Measurements from ENCODE around the gene SMYD5.
"Not testable (repeated sequence)": the region's sequence is repeated elsewhere in the genome, so short reads cannot be mapped to it uniquely, and the experiment has no call there.

The SMYD5 gene

DNA sequence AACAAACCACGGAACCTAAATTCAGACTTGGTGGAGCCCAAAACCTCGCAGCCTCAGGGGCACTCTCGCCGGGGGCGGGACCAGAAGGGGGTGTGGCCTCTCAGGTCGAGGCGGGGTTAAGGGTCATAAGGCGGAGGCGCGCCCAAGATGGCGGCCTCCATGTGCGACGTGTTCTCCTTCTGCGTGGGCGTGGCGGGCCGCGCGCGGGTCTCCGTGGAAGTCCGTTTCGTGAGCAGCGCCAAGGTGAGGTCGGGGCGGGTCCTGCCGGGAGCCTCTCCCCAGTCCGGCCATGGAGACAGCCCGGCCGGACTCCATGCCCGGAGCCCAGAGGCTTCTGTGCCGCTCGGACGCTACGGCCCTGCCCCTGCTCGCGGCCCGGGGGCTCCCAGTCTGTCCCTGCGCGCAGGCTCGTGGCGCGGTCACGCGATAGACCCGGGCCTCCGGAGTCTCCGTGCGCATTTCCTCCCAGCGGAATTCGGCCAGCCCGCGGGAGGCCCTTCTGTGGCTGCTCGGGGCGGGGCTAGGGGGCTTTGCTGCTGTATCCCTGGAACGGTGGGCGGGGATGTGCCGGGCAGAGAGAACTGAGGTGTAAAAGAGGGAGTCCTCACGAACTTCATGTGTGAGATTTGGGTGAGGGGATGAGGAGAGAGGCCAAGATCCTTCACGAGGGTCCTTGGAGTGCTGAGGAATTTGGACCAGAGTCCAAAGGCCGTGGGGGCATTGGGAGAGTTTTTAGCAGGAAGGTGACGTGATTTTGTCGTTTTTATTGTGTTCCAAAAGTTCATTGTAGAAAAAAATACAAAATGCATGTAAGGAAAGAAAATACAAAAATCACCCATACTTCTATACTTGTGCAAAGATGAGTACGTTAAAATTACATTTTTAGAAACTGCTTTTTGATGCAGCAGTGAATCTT is at the start of gene SMYD5:
Gene SMYD5 (plus strand): TSS at position 126 of the 916 bp plus-strand sequence. CDS start 22 bp downstream, at position 148.
- DNase-seq = peak; percentile 58

DNA sequence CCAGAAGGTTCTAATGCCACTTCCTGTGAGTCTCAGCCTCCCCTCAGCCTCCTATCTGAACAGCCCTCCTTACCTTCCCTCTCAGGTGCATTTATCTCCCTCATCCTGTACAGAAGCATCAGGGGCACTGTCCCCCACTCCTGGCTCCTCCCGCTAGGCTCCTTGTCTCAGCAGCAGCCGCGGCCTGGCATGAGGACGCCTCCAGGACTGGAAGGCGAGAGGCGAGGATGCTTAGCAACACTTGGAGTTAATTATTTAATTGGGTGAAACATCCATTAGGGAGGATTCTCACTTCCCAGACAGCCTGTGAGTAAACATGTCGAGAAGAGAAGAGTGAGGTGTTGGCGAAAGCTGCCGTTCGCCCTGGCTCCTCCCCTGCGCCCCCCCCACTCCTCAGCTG is 48.1 kb upstream of the SMYD5 start:
- not testable (repeated sequence) for DNase-seq

DNA sequence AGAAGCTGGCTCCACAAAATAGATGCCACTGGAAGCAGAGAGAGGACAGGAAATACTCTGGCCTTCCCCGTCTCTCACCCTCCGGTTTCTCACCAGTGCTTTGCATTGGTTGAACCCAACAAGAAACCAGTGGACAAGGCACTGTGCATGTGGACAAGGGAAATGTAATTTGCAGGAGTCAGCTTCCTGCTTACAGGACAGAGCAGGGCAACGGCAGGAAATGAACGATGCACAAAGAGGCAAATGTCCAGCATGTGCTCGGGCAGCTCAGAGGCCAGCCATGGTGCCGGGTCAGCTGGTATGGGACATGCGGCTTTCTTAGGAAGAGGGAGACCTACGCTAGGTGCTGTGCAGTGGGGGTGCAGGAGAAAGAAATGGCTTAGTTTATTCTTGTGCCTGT is 47.2 kb upstream of the SMYD5 start:
- DNase-seq = not testable (repeated sequence)

DNA sequence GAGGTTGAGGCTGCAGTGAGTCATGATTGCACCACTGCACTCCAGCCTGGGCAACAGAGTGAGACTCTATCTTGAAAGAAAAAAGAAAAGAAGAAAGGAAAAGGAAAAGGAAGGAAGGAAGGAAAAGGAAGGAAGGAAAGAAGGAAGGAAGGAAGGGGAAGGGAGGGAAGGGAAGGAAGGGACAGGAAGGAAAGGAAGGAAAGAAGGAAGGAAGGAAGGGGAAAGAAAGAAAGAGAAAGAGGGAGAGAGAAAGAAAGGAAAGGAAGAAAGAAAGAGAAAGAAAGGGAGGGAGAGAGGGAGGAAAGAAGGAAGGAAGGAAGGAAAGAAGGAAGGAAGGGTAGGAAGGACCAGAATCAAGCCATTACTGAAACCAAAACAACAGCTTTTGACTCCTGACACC is 45.7 kb upstream of the SMYD5 start:
- not testable (repeated sequence) for DNase-seq

DNA sequence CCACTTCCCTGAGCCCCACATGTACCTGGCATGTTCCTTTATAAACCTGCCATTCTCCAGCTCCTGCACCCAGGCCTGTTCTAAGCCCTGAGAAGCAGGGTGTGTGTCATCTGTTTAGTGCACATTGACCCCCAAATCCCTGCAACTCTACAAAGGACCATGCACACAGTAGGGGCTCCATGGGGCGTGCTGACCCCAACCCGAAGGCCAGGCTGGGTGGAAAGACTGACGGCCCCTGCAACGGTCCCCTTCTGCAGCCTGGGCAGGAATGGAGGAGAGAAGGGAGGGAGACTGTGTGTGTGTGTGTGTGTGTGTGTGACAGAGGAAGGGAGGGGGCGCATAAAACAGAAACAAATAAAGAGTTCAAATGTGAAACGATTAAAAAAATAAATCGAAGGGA is 43.7 kb upstream of the SMYD5 start:
- DNase-seq = not testable (repeated sequence)

DNA sequence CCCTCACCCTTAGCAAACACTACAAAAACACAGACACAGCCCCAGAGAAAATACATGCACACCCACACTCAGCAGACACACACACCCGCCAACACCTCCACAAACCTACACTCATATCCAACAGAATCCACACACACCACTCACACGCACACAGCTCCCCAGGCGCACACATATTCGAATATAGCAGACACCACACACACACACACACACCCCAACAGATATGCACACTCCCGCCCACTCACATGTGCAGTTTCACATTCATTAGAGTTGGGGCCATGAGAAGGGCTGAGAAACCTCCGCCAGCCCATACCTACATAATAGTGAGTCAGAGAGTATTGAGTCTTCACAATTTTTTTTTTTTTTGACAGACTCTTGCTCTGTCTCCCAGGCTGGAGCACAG is 41.1 kb upstream of the SMYD5 start:
- DNase-seq = no peak

DNA sequence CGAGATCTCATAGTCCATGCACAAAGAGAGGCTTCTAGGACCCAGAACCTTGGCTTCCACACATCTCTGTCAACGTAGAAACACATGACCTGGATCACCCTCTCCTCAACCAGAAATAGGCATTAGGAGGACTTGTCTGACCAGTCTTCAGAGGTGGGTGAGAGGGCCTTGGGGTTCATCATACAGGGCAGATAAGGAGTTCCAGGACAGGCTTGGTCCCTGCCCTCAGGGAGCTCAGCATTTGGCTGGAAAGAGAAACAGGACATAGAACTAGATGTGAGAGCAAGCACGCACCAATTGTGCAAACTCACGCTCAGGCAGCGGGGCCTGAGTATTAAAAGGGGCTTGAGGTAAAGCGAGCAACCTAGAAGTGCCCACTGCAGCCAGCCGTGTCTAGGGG is 40.3 kb upstream of the SMYD5 start:
- no peak for DNase-seq

DNA sequence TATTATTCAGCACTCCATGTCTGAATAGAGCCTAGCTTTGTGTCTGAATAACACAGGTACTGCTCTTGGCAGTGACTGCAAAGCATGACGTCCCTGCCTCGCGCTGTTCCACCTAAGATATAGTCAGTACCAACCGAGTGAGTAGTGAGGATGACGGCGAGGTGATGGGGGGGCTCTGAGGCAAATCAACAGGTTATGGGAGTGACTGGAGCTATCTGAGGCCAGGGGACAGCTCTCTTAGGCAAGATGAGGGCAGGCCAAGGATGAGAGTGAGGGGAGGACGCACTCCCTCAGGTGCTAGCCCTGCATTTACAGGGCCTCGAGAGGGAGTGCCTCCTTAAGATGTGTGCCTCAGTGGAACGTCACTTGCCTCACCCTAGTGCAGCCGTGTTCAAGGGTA is 39.8 kb upstream of the SMYD5 start:
- DNase-seq = no peak

DNA sequence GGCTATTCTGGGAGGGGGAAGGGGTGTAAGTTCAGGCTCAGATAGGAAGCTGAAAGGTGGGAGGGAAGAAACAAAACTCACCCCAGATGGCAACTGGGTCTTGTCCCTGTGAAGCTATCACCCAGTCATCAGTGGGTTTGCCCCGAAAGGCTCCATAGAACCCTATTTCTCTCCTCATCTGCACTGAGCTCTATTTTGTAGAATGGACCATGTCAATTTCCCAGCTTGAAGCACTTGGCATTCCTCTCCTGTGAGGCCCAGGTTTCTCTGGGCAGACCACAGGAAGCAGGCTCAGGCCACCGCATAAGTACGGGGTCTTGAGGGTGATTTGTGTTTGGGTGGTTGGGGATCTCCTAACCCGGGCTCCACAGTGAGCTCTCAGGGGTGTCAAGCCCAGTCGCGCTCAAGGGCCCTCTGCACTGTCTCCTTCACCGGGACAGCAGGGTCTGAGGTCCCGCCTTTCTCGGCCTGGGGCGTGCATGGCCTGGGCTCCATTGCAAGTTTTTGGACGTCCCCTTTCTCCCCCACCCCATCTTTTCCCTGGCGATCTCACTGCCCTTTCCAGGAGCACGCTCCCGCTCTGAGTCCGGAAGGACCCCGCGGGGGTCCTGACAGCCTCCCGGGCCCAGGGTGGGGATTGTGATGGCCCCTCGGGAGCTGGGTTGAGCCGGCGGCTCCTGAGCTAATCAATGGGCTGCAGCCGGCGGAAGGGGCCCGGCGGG is 38.9 kb upstream of the SMYD5 start:
- no peak for DNase-seq

DNA sequence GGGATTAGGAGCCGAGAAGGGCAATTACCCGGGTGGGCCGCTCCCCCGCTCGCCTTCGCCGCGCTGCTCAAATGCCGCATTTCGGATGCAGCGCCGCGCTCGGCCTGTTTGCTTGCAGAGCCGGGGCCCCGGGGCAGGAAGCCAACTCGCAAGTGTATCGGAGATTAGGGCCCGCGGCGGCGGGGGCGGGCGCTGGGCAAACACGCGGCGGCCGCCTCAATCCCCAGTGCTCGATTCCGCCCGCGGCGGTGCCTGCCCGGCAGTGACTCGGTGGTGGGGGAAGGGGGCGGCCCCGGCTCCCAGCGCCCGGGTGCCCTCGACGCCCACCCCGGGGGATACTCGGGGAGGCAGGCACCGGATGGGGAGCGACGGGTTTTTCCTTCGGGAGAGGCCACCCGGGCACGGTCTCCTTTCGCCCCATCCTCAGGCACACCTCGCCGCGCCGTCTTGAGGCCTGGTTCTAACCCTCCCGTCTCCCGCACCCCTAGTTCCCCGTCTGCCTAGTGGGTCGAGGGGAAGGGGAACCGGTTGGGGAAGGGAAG is 38.3 kb upstream of the SMYD5 start:
- peak; percentile 45 for DNase-seq

DNA sequence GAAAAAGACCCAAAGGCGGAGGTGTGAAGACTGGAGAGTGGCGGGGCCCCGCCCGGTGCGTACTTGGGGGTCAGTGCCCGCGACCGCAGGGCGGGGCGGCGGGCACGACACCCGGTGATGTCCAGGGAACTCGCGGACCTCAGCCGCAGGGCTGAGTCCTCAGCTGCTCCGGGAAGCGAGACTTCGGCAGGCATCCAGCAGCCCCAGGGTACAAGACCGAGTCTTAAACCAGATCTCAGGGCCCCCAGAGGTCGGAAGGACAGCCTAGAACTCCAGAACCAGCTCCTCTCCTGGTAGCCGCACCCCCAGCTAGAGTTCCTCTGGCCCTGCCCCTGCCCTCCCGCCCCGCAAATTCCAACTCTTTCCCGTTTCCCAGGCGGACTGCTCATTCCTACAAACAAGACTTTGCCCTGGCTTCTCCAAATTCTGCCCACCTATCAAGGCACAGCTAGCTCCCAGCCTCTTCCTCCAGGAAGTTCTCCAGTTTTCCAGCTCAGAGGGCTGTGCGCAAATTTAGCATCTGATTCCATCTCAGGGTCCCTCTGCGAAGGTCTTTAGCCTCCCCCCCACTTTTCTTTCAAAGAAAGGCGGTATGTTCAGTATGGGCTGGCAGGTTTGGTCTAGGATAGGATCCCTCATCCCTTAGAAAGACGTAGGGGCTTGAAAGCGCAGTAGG is 37.7 kb upstream of the SMYD5 start:
- DNase-seq = no peak

DNA sequence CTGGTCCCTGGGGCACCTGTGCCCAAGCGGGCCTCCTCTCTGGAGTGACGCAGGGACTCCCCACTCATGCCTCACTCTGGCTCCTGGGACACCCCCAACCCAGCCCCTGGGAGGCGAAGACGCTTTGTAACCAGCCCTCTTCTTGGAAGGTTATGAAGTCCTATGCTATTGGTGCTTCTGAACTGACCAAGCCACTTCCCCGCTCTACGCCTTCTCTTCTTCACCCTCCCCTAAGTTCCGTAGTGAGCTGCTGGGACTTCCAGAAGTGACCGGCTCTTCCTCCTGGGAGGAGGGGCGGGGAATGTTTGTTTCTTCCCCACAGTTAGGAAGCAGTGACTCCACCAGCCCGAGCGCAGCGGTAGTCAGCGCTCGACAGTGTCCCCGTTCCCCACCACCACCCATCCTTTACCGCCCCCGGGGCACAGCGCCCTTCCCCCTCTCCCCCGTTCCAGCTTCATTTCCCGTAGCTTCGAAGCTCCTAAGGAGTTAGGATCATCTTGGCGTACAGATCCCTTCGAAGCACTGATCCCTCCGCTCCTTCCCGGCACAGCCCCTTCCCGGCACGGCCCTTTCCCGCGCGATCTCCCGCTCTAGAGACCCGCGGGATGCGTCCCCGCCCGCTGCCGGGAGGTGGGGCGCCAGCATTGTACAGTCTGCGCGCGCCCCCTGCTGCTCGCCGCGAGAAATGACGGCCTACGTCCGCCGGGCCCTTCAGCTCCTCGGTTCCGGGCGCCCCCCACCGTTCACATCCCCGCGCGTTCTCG is 37.0 kb upstream of the SMYD5 start:
- DNase-seq = peak; percentile 80

DNA sequence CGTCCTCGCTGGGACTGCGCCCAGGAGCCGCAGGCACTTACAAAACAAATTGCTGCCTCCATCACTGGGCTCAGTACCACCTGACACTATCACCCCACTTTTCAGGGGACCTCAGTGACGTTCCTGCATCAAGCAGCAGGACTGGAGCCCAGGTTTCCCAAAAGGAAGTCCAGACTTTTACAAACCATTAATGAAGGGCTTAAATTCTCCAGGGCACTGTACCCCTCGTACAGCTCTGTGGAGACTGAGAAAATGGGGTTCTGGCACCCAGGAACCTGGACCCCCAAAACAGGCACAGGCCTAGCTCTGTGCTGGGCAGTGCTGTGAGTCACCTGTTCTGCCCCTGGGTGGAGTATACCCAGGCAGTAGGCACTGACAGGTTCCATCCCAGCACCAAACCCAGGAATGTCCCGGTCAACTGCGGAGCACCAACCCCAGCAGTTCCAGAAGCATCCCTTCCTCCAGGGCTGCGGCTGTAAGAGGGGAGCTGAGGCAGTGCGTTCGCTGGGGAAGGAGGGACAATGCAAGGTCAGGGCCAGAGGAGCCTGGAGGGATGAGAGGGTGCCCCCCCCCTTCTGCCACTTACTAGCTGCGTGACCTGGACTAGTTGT is 36.3 kb upstream of the SMYD5 start:
- no peak for DNase-seq

DNA sequence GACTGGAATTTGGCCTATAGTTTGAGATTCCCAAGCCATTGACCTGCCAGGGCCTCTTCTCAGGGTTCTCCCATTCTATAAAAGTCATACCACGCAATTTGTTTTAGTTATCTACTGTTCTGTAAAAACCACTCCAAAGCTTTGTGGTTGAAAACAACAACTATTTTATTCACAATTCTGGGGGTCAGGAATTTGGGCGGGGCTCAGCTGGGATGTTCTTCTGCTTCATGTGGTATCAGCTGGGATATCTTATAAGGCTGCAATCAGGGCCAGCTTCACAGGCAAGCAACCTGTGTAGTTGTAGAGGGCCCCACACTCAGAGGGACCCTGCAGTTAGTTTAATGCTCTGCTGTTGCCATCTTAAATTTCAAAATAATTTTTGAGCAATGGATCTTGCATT is 28.1 kb upstream of the SMYD5 start:
- no peak for DNase-seq

DNA sequence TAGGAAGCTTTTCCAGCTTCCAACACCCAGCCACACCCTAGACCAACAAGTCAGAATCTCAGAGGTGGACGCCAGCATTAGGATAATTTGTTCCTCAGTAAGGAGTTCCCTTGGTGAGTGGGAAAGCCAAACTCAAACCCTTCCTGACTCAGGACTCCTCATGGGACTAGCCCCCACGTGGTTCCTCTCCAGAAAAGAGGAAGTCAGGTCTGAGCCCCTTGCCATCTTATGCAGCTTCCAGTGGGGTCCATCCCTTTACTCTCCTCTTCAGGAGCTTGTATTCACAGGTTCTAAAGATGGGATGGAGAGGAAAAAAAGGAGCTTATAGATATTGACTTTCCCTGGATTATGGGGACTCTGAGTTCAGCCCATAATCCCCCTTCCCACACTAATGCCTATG is 26.5 kb upstream of the SMYD5 start:
- DNase-seq = no peak

DNA sequence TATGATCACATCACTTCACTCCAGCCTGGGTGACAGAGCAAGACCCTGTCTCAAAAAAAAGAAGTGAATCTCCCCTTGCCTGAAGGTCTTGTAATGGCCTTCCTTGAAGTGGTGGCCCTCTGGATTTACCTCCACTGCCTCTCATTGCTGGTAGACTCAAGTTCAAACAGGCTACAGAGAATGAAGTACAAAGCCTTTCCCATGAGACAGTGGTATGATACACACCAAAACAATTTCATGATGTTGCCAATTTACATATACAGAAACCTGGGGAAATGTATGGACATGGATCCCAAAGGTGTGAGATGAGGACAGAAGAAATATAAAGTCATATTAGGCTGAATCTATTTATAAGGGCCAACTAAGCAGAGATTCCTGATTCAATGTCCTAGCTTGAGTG is 16.5 kb upstream of the SMYD5 start:
- no peak for DNase-seq

DNA sequence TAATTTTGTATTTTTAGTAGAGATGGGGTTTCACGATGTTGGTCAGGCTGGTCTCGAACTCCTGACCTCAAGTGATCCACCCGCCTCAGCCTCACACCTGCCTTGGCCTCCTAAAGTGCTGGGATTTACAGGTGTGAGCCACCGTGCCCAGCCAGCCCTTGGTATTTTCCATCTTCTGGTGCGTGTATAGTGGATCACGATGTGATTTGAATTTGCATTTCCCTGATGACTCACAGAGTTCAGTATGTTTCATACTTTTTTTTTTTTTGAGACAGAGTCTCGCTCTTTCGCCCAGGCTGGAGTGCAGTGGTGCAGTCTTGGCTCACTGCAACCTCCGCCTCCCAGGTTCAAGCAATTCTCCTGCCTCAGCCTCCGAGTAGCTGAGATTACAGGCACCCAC is 13.8 kb upstream of the SMYD5 start:
- DNase-seq = not testable (repeated sequence)

DNA sequence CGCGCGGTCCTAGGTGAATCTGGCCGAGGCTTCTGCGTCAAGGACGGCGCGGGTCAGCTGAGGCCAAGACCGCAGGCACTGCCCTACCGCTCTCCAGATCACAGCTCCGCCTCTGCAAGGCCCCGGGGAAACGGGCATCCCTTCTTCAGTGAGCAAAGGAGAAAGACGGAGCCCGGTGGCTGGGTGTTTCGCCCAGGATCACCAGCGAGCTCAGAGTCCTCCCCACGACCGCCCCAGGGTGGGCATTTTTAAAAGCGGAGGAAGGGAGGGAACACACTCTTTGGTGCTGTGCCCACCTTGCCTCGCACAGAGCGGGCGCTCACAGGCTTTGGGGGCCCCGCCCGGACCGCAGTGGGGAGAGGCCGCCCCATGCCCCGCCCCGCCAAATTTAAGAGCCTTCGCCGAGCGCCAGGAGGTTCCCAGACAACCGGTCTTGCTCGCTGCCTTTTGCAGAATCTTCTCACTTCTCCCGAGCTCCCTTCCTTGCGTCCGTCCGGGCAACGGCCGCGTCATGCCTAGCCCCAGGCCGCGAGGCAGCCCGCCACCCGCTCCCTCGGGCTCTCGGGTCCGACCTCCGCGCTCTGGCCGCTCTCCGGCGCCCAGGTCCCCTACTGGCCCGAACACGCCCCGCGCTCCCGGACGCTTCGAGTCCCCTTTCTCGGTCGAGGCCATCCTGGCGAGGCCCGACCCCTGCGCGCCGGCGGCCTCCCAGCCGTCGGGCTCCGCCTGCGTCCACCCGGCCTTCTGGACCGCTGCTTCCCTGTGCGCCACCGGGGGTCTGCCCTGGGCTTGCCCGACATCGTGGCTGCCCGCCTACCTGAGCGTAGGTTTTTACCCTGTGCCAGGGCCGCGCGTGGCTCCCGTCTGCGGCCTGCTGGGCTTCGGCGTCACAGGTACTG is 11.6 kb upstream of the SMYD5 start, which contains the start of gene NOTO:
Gene NOTO (plus strand): TSS at position 419 of the 899 bp plus-strand sequence. CDS start 93 bp downstream, at position 512.
- no peak for DNase-seq

DNA sequence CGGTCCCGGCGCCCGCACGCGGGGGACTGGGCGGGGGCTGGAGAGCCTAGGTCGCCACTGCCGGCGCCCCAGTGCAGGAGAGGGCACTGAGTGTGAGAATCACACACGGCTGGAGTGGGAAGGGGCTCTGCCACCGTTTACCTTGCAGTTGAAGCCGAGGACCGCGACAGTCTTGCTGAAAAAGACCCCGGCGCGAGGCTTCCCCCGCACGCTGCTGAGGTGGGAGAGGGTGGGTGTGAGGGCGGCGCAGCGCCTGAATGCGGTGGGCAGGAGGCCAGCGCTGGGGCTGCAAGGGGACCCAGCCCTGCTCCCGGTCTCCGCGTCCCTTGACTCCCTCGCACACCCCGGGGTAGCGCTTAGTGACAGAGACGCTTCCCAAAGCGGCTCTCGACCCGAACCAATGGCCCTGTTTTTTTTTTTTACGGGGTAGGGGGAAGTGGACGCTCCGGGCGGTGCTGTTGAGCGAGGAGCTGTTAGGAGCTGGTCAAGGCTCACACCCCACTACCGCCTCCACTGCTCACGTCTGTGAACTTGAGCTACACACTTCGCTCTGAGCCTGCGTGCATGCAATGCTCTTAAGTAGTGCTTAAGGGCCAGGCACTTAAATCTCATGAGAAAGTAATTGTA is 10.9 kb upstream of the SMYD5 start:
- DNase-seq = no peak

DNA sequence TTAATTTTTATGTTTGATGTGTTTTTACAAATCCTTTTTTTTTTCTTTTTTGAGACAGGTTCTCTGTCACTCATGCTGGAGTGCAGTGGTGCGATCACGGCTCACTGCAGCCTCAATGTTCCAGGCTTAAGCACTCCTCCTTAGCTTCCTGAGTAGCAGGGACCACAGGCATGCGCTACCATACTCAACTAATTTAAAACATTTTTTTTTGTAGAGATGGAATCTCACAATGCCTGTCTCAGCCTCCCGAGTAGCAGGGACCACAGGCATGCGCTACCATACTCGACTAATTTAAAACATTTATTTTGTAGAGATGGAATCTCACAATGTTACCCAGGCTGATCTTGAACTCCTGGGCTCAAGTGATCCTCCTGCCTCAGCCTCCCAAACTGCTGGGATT is 8.4 kb upstream of the SMYD5 start:
- no peak for DNase-seq

Measured in NCI-H510A treated with DMSO at 0.1 percent for 48 hours (cell line).